ENCODE data around the gene EFNA2.
"Not testable (repeated sequence)": the region's sequence is repeated elsewhere in the genome, so short reads cannot be mapped to it uniquely, and the experiment has no call there.

EFNA2 gene

GRCh38 chr19:1298235-1298634 is 12.6 kb downstream of the EFNA2 start:
- no peak for DNase-seq (ENCODE audit: low read depth, low spot score)

- DNase-seq (ENCODE audit: low read depth, low spot score): no peak
These were observed 14.1 kb downstream of the EFNA2 start for GRCh38 chr19:1299801-1300200.

DNA sequence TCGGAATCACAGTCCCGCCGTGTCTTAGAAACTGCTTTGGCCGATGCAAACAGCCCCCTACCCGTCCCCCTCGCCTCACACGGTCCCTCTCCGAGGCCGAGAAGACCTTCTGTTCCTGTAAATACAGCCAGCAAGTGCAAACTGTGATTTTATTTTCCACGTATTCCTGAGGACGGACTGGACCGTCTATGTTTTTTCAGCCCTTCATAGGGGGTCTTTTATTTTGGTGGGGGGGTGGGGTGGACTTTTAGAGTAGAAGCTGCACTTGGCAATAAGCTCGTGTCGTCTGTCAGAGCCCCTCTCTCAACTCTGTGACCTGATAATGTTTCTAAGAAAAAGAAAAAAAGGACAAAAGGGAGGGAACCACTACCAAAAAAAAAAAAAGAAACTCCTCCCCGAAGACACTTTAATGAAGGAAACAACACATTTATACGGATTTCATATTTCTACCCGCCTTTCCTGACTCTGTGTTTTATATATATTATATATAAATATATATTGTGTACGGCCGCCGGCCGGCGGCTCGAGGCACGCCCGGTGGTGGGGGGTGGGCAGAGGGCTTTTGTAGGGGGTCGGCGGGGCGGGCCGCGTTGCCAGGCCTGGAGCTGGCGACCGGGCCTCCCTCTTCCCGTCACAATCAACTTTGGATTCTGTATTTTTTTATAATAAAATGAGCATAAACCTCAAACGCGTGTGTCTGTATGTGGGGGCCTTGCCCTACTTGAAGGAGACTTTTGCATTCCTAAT is 15.2 kb downstream of the EFNA2 start:
- DNase-seq (ENCODE audit: low read depth, low spot score): no peak

- DNase-seq (ENCODE audit: low read depth, low spot score): no peak
These were observed 17.0 kb downstream of the EFNA2 start for GRCh38 chr19:1302533-1303239.

DNA sequence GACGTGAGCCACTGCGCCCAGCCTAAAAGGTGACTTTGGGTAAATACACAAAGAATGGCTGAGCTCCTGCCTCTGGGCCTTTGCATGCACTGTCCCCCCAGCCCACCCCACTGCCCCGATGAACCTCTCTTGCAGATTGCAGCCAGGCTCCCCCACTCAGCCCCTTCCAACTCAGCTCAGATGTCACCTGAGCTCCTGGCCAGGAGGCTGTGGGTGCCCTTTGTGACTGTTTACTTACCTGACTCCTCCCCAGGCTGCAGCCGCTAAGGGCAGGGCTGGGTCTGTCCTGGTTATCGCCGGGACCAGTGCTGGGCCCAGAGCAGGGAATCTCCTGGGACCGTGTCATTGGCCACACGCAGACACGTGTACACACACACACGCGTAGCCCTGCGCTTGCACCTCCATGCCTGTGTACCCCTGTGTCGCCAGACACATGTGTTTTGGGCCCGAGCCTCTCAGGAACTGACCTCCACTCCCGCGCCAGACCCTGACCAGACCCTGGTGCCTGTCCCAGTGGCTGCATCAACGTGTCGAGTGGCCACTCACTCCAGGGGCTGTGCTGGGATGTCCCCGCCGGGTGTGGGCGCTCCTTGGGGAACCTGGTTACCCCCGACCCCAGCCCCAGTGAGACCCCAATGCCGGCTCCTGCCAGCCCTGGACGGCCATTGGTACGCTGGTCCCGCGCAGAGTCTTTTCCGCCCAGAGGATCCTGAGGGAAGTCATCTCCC is 18.7 kb downstream of the EFNA2 start:
- DNase-seq (ENCODE audit: low read depth, low spot score): no peak

DNA sequence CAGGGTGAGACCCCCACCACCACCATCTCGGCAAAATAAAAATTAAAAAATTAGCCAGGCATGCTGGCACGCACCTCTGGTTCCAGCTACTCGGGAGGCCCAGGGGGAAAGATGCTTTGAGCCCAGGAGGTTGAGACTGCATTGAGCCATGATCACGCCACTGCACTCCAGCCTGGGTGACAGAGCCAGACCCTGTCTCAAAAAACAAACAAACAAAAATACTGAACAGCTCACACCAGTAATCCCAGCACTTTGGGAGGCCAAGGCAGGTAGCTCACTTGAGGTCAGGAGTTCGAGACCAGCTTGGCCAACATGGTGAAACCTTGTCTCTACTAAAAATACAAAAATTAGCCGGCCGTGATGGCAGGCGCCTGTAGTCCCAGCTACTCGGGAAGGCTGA is 19.7 kb downstream of the EFNA2 start:
- not testable (repeated sequence) for DNase-seq (ENCODE audit: low read depth, low spot score)

DNA sequence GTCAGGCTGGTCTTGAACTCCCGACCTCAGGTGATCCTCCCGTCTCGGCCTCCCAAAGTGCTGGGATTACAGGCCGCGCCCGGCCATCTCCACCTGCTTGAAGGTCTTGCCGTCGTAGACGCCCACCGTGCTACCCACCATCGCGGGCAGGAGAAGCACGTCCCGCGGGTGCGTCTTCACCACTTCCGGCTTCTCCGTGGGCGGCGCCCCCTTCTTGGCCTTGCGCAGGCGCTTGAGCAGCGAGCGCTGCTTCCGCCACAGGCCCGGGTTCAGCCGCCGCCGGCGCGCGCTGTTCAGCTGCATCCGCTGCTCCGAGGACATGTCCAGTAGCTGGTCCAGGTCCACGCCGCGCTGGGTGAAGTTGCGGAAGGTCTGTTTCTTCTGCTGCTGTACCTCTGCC is 21.6 kb downstream of the EFNA2 start:
- no peak for DNase-seq (ENCODE audit: low read depth, low spot score)

DNA sequence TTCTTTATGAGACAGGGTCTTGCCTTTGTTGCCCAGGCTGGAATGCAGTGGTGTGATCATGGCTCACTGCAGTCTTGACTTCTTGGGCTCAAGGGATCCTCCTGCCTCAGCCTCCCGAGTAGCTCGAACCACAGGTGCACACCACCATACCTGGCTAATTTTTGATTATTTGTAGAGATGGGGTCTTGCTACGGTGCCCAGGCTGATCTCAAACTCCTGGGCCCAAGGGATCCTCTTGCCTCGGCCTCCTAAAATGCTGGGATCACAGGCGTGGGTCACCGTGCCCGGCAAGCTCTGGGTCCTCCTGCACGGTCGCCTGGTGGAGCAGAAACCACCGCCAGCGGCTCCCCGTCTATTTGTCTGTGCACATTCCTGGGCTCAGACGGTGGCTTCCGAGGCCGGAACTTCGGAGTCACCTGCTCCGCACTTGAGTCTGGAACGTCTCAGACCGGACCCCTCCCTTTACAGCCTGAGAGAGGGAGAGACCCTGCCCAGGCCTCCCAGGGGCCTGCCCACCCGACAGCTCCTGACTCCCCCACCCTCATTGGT is 22.2 kb downstream of the EFNA2 start:
- DNase-seq (ENCODE audit: low read depth, low spot score): no peak

DNA sequence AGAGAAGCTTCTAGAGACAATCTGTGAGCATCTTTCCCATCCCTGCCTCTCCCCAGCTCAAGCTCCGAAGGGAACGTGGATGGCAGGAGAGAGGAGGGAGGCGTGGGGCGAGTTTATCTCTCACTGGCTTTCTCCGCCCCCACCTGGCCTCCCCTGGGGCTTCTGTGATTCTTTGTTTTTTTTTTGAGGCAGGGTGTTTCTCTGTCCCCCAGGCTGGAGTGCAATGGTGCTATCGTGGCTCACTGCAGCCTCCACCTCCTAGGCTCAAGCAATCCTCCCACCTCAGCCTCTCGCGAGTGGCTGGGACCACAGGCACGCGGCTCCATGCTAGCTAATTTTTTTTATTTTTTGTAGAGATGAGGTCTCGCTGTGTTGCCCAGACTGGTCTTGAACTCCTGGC is 23.0 kb downstream of the EFNA2 start:
- DNase-seq (ENCODE audit: low read depth, low spot score): no peak

- DNase-seq (ENCODE audit: low read depth, low spot score): no peak
These were observed 24.5 kb downstream of the EFNA2 start for GRCh38 chr19:1309977-1310852.

DNA sequence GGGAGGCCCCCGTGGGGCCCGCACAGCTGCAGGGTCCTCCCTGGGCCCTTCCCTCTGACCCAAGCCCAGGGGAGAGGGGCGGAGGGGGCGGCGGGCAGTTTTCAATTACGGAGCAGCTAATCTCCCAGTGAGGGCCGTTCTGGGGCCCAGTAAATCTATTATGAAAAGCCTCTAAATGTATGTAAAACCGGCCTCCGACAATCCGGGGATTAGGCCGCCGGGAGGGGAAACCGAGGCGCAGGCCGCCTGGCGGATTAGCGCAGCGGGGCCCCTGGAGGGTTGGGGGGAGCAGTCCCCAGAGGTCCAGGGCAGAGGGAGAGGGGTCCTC is 25.1 kb downstream of the EFNA2 start:
- DNase-seq (ENCODE audit: low read depth, low spot score): no peak

GRCh38 chr19:1311543-1312091 is 25.9 kb downstream of the EFNA2 start:
- no peak for DNase-seq (ENCODE audit: low read depth, low spot score)

GRCh38 chr19:1312767-1313694 is 27.4 kb downstream of the EFNA2 start:
- no peak for DNase-seq (ENCODE audit: low read depth, low spot score)

DNA sequence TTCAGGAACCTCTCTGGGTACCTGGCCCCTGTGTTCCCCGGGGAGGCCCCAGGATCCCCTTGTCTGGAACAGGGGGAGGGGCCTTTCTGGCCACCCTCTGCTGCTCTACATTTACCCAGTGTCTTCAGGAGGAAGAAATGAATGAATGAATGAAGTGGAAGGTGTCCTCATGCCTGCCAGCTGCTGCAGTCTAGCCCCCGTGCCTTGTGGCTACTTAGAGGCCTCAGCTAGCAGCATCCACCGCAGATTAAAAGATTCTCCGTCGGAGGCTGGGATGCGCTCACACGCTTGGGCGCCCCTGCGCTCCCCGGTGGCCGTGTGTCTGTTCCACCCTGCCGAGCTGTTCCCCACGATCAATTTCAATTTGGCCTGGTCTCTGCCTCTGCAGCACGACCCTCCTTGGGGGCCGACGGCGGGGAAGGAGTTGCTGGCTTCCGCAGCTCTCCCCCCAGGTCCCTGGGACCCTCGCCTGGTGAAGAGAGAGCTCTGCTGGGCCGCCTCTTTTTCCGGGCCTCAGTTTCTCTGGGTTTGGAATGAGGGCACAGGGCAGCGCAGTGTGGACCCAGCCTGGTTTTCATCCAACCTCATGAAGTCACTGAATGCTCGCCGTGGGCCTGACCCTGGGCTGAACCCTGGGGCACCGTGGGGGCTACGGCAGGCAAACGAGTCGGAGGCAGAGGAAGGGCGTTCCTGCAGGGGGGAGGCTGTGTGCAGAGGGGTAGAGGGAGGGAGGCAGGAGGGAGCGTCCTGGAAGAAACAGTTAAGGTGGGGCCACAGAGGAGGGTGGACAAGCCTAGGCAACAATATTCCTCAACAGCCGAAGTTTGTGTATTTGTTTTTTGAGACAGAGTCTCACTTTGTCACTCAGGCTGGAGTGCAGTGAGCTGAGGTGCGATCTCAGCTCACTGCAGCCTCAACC is 28.3 kb downstream of the EFNA2 start:
- no peak for DNase-seq (ENCODE audit: low read depth, low spot score)

- DNase-seq (ENCODE audit: low read depth, low spot score): no peak
These were observed 29.9 kb downstream of the EFNA2 start for GRCh38 chr19:1315470-1316166.

GRCh38 chr19:1316466-1316865 is 30.8 kb downstream of the EFNA2 start:
- DNase-seq (ENCODE audit: low read depth, low spot score): no peak

DNA sequence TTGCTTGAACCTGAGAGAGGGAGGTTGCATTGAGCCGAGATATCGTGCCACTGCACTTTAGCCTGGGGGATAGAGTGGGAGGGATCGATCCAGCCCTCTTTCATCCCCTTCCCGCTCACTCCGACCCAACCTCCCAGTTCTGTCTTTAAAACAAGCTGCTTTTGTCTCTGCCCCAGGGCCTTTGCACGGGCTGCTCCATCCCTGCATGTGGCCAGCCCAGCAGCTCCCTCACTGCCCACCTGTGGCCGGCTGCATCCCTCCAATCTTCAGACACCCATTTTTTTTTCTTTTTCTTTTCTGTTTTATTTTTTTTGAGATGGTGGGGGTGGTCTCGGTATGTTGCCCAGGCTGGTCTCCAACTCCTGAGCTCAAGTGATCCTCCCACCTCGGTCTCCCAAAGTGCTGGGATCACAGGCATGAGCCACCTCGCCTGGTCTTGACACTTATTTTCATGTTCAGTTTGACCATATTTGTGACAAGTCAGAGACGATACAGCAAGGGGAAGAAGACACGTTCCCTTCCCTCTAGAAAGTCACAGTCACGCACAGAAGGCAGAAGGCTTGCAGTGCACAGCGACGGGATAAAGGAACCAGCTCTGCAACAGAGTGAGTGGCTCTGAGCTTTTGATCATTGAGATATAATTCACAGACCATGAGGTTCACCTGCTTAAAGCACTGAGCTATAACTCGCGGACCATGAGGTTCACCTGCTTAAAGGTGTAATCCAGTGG is 31.8 kb downstream of the EFNA2 start:
- DNase-seq (ENCODE audit: low read depth, low spot score): no peak
